ENCODE measurements around the gene GNG2.
A peak's percentile ranks its signal among the peaks of the same experiment; 100 is the strongest.

The GNG2 gene

GRCh38 chr14:51860164-51860824, at the start of gene GNG2:
Gene GNG2, plus strand, starts transcription at chr14:51860612. Its CDS starts 90,067 bp downstream, at chr14:51950679.
- no peak for TF ChIP-seq CTCF (IDR thresholded peaks at IDR 0.05; ENCODE audit: low read depth, low read length)
- H3K4me3 ChIP-seq (ENCODE audit: low read depth, low read length), result peak within 1 kb of the TSS; percentile 73

GRCh38 chr14:51811706-51812105, 48.7 kb upstream of the GNG2 start:
- H3K4me3 ChIP-seq (ENCODE audit: low read depth, low read length), result no peak overlapping the region
- TF ChIP-seq CTCF (IDR thresholded peaks at IDR 0.05; ENCODE audit: low read depth, low read length), result no peak

DNA sequence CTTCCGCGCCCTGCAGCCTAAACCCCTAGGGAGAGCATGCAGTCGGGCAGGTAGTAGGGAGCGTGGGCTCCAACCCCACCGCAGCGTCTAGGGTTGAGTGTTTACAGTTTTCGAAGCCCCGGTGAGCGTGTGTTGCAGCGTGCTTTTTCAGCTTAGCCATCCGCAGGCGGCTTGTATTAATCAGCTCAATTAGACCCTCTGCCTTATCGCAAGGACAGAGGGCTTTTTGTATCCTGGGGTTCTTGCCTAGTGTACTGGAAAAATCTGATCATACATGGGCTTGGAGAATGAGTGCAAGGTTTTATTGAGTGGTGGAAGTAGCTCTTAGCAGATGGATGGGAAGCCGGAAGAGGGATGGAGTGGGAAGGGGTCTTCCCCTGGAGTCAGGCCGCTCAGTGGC, 44.4 kb upstream of the GNG2 start:
- H3K4me3 ChIP-seq (ENCODE audit: low read depth, low read length), result no peak overlapping the region
- TF ChIP-seq CTCF (IDR thresholded peaks at IDR 0.05; ENCODE audit: low read depth, low read length), result no peak

- H3K4me3 ChIP-seq (ENCODE audit: low read depth, low read length), result no peak overlapping the region
- no peak for TF ChIP-seq CTCF (IDR thresholded peaks at IDR 0.05; ENCODE audit: low read depth, low read length)
These were observed 43.1 kb upstream of the GNG2 start for GRCh38 chr14:51817326-51817725.

GRCh38 chr14:51818748-51819380, 41.5 kb upstream of the GNG2 start:
- no peak overlapping the region for H3K4me3 ChIP-seq (ENCODE audit: low read depth, low read length)
- TF ChIP-seq CTCF (IDR thresholded peaks at IDR 0.05; ENCODE audit: low read depth, low read length), result no peak

- no peak overlapping the region for H3K4me3 ChIP-seq (ENCODE audit: low read depth, low read length)
- no peak for TF ChIP-seq CTCF (IDR thresholded peaks at IDR 0.05; ENCODE audit: low read depth, low read length)
These were observed 38.6 kb upstream of the GNG2 start for GRCh38 chr14:51821822-51822221.

GRCh38 chr14:51822499-51822898, 37.9 kb upstream of the GNG2 start:
- H3K4me3 ChIP-seq (ENCODE audit: low read depth, low read length), result no peak overlapping the region
- TF ChIP-seq CTCF (IDR thresholded peaks at IDR 0.05; ENCODE audit: low read depth, low read length), result no peak

All from WI38 (cell line).